ENCODE data around the gene MFNG. TPM values are rescaled to one million over a fixed set of nuclear protein-coding genes. Genes with fewer than 3 reads are reported as not detected.

The MFNG gene
- total RNA-seq, 1 experiment from 2014 or later: 4.5 TPM

DNA sequence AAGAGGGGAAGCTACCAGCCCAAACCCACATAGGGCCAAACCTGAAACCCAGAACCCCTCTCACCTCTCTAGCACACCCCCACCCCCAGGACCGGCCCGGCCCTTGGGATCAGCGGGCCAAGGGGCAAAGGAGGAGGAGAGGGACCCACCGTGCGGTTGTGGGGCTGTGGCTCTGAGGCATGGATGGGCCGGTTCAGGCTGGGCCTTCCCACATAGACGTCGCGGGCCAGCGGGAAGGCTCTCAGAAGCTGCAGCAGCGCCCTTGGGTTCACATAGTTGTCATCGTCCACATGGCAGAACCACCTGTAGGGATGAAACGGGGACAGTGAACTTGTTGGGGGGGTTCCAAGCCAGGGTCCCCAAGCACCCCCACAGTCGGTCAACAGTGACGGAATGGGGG is 7.0 kb downstream of the MFNG start:
- H3K4me3 ChIP-seq (replicated peaks in 1 of 2; ENCODE audit: low read depth in 1 of 2, low read length in 2 of 2): no peak overlapping the region
- POLR2A ChIA-PET: no interaction called here
- CTCF ChIA-PET: no interaction called here
- RAD21 ChIA-PET (ENCODE audit: low non-redundant PET in 1 of 2, low total read pairs in 2 of 2, uncharacterized antibody in 2 of 2, unreplicated experiment in 2 of 2): no interaction called here
- DNase-seq (ENCODE audit: low read depth, low spot score) (no peak), ATAC-seq (no peak)
- no TSS peak for BruUV-seq (replicated peaks)
- H3K36me3 ChIP-seq (ENCODE audit: control insufficient read depth in 1 of 2, insufficient read depth in 2 of 2, low read length in 2 of 2): no peaks in the 10 kb centered on the region
- peaks cover 15 to 48% of the 10 kb centered on the region in 2 experiments for H3K4me1 ChIP-seq (ENCODE audit: control insufficient read depth in 1 of 2, insufficient read depth in 2 of 2, low read length in 2 of 2)
- H4K20me1 ChIP-seq (ENCODE audit: insufficient read depth): no peaks in the 10 kb centered on the region
- intact Hi-C loops (cut with micrococcal nuclease): no loop called here
- no peak overlapping the region for H3K4me2 ChIP-seq (ENCODE audit: low read length)
- no peak overlapping the region for H2AFZ ChIP-seq (ENCODE audit: low read depth, low read length, poor library complexity, severe bottlenecking)
- H3K79me2 ChIP-seq (ENCODE audit: insufficient read depth, low read length): no peaks in the 10 kb centered on the region
- no peak overlapping the region for H3K27ac ChIP-seq (ENCODE audit: low read depth, low read length)
- TF ChIP-seq ZNF274 (IDR thresholded peaks at IDR 0.05; ENCODE audit: low read depth, low read length): no peak
- TF ChIP-seq, protein P1, sequence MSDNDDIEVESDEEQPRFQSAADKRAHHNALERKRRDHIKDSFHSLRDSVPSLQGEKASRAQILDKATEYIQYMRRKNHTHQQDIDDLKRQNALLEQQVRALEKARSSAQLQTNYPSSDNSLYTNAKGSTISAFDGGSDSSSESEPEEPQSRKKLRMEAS (IDR thresholded peaks at IDR 0.05): no peak
- TF ChIP-seq EZH2 (IDR thresholded peaks at IDR 0.05): no peak
- TF ChIP-seq JUND (IDR thresholded peaks at IDR 0.05): no peak
- no peak for TF ChIP-seq FOSL1 (IDR thresholded peaks at IDR 0.05; ENCODE audit: low read depth)
- no peak for TF ChIP-seq TCF7L2 (IDR thresholded peaks at IDR 0.05; ENCODE audit: borderline replicate concordance, extremely low read depth, insufficient read depth, insufficient read length)
- TF ChIP-seq ELF1 (IDR thresholded peaks at IDR 0.05; ENCODE audit: borderline replicate concordance, low read depth): no peak
- no peak for TF ChIP-seq YY1 (IDR thresholded peaks at IDR 0.05; ENCODE audit: extremely low read depth, insufficient replicate concordance, low read depth, low read length)
- TF ChIP-seq, protein P2, sequence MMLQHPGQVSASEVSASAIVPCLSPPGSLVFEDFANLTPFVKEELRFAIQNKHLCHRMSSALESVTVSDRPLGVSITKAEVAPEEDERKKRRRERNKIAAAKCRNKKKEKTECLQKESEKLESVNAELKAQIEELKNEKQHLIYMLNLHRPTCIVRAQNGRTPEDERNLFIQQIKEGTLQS (IDR thresholded peaks at IDR 0.05): no peak
- TF ChIP-seq, protein P3, sequence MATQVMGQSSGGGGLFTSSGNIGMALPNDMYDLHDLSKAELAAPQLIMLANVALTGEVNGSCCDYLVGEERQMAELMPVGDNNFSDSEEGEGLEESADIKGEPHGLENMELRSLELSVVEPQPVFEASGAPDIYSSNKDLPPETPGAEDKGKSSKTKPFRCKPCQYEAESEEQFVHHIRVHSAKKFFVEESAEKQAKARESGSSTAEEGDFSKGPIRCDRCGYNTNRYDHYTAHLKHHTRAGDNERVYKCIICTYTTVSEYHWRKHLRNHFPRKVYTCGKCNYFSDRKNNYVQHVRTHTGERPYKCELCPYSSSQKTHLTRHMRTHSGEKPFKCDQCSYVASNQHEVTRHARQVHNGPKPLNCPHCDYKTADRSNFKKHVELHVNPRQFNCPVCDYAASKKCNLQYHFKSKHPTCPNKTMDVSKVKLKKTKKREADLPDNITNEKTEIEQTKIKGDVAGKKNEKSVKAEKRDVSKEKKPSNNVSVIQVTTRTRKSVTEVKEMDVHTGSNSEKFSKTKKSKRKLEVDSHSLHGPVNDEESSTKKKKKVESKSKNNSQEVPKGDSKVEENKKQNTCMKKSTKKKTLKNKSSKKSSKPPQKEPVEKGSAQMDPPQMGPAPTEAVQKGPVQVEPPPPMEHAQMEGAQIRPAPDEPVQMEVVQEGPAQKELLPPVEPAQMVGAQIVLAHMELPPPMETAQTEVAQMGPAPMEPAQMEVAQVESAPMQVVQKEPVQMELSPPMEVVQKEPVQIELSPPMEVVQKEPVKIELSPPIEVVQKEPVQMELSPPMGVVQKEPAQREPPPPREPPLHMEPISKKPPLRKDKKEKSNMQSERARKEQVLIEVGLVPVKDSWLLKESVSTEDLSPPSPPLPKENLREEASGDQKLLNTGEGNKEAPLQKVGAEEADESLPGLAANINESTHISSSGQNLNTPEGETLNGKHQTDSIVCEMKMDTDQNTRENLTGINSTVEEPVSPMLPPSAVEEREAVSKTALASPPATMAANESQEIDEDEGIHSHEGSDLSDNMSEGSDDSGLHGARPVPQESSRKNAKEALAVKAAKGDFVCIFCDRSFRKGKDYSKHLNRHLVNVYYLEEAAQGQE (IDR thresholded peaks at IDR 0.05; ENCODE audit: low read depth): no peak
- H3K27me3 ChIP-seq (ENCODE audit: insufficient read depth, low read length): no peaks in the 10 kb centered on the region
- H3K9me2 ChIP-seq (ENCODE audit: insufficient read depth): no peaks in the 10 kb centered on the region
- H3K9me3 ChIP-seq (ENCODE audit: control insufficient read depth in 1 of 2, insufficient read depth in 1 of 2, low read depth in 1 of 2, low read length in 2 of 2): no peaks in the 10 kb centered on the region
- H3K9ac ChIP-seq (ENCODE audit: low read length): no peak overlapping the region

Measured in HCT116 (cell line).